Urinary bladder (tissue), 4 donors: ENCODE data around the gene RBM22. TPM values are rescaled to one million over a fixed set of nuclear protein-coding genes. Genes with fewer than 3 reads are reported as not detected.

Experiments
- DNase-seq: peaks from one replicate; pipeline ENCODE4 v3.0.0-alpha.2; 2015; ENCODE audit errors: extremely low spot score
- H3K27ac ChIP-seq: one replicate; pipeline ENCODE4 v1.5.1; 2013; ENCODE audit warnings: low read depth, mild to moderate bottlenecking, moderate library complexity
- H3K36me3 ChIP-seq: one replicate; pipeline ENCODE4 v1.6.1; 2013; ENCODE audit warnings: mild to moderate bottlenecking, moderate library complexity; ENCODE audit not compliant: insufficient read depth
- H3K4me1 ChIP-seq: one replicate; pipeline ENCODE4 v1.6.1; 2013; ENCODE audit warnings: mild to moderate bottlenecking, moderate library complexity; ENCODE audit not compliant: insufficient read depth
- H3K4me3 ChIP-seq: one replicate; pipeline ENCODE4 v1.5.1; 2013; ENCODE audit warnings: low read depth, low read length
- WGBS: extraction: QIAGEN DNeasy Blood & Tissue Kit; methylation state at CpG from one replicate; pipeline ENCODE4 v1.1.7; 2013; 5-methylcytosine and 5-hydroxymethylcytosine counted together
- polyA plus RNA-seq: library from polyadenylated mRNA; stranded (reverse); fragments of 200-250 nt; gene quantifications from one replicate; pipeline ENCODE4 v1.2.3, GENCODE V29; 2013
- total RNA-seq: library from RNA; depleted of rRNA; stranded (reverse); fragments of >200 nt; gene quantifications from one replicate; pipeline ENCODE4 v1.2.3, GENCODE V29; 2014
- donor health status: healthy with polysubstance abuse.
- donor health status: healthy.

RBM22 gene
- total and polyA plus RNA-seq, 2 donors: 28.3 to 31.1 TPM

GRCh38 chr5:150700246-150700593, 642 bp downstream of the RBM22 start:
- peak overlapping the region; percentile 95 for H3K4me3 ChIP-seq
- peaks cover 1% of the 10 kb centered on the region for H3K4me1 ChIP-seq
- peaks cover 5% of the 10 kb centered on the region for H3K36me3 ChIP-seq
- 2% methylated on average over 15 of the region's 15 CpGs for WGBS
- peak overlapping the region; percentile 98 for H3K27ac ChIP-seq
- no peak for DNase-seq

GRCh38 chr5:150694612-150695011, 6.2 kb downstream of the RBM22 start:
- WGBS: 74% methylated on average over 3 of the region's 3 CpGs
- Histone ChIP-seq H3K4me1 (peaks cover 1% of the 10 kb centered on the region), H3K27ac (no peak overlapping the region), H3K4me3 (no peak overlapping the region), H3K36me3 (peaks cover 14% of the 10 kb centered on the region)
- no peak for DNase-seq

- Histone ChIP-seq H3K27ac (no peak overlapping the region), H3K36me3 (peaks cover 9% of the 10 kb centered on the region), H3K4me1 (no peaks in the 10 kb centered on the region), H3K4me3 (no peak overlapping the region)
- WGBS: 87% methylated on average over 3 of the region's 3 CpGs
- no peak for DNase-seq
These were observed 8.6 kb downstream of the RBM22 start for GRCh38 chr5:150692276-150692675.

GRCh38 chr5:150690760-150691159, 10.1 kb downstream of the RBM22 start:
- DNase-seq: no peak

GRCh38 chr5:150689120-150689519, 11.7 kb downstream of the RBM22 start:
- Histone ChIP-seq H3K27ac (no peak overlapping the region), H3K4me1 (no peaks in the 10 kb centered on the region), H3K36me3 (peaks cover 9% of the 10 kb centered on the region), H3K4me3 (no peak overlapping the region)
- 79% methylated on average over 1 of the region's 1 CpG for WGBS
- DNase-seq: no peak

More at GRCh38 chr5:150690760-150691159, 10.1 kb downstream of the RBM22 start:
- no peak overlapping the region for H3K27ac ChIP-seq
- H3K36me3 ChIP-seq: peaks cover 9% of the 10 kb centered on the region
- no peaks in the 10 kb centered on the region for H3K4me1 ChIP-seq
- WGBS: 70% methylated on average over 6 of the region's 6 CpGs
- no peak overlapping the region for H3K4me3 ChIP-seq

- Histone ChIP-seq H3K36me3 (no peaks in the 10 kb centered on the region), H3K27ac (no peak overlapping the region), H3K4me1 (no peaks in the 10 kb centered on the region), H3K4me3 (no peak overlapping the region)
- no peak for DNase-seq
- 95% methylated on average over 9 of the region's 9 CpGs for WGBS
These were observed 24.3 kb downstream of the RBM22 start for GRCh38 chr5:150676578-150676977.

GRCh38 chr5:150675069-150675468, 25.8 kb downstream of the RBM22 start:
- no peak for DNase-seq
- Histone ChIP-seq H3K4me1 (no peaks in the 10 kb centered on the region), H3K36me3 (no peaks in the 10 kb centered on the region), H3K27ac (no peak overlapping the region), H3K4me3 (no peak overlapping the region)
- WGBS: 89% methylated on average over 6 of the region's 6 CpGs

- Histone ChIP-seq H3K4me1 (no peaks in the 10 kb centered on the region), H3K36me3 (no peaks in the 10 kb centered on the region), H3K4me3 (no peak overlapping the region), H3K27ac (peak overlapping the region; percentile 56)
- WGBS: 55% methylated on average over 4 of the region's 4 CpGs
- DNase-seq: no peak
These were observed 26.5 kb downstream of the RBM22 start for GRCh38 chr5:150674341-150674821.

GRCh38 chr5:150672884-150673275, 28.0 kb downstream of the RBM22 start:
- H3K27ac ChIP-seq: no peak overlapping the region
- no peak for DNase-seq
- no peak overlapping the region for H3K4me3 ChIP-seq
- no peaks in the 10 kb centered on the region for H3K36me3 ChIP-seq
- WGBS: 79% methylated on average over 7 of the region's 7 CpGs
- no peaks in the 10 kb centered on the region for H3K4me1 ChIP-seq

- Histone ChIP-seq H3K4me1 (no peaks in the 10 kb centered on the region), H3K4me3 (peak overlapping the region; percentile 43), H3K36me3 (no peaks in the 10 kb centered on the region), H3K27ac (no peak overlapping the region)
- 4% methylated on average over 38 of the region's 38 CpGs for WGBS
- no peak for DNase-seq
These were observed 28.5 kb downstream of the RBM22 start for GRCh38 chr5:150672237-150672883.

GRCh38 chr5:150671509-150672236, 29.2 kb downstream of the RBM22 start:
- 5% methylated on average over 51 of the region's 51 CpGs for WGBS
- no peaks in the 10 kb centered on the region for H3K4me1 ChIP-seq
- peak overlapping the region; percentile 43 for H3K4me3 ChIP-seq
- DNase-seq: no peak
- no peak overlapping the region for H3K27ac ChIP-seq
- H3K36me3 ChIP-seq: no peaks in the 10 kb centered on the region

- 44% methylated on average over 2 of the region's 2 CpGs for WGBS
- Histone ChIP-seq H3K4me3 (no peak overlapping the region), H3K36me3 (no peaks in the 10 kb centered on the region), H3K27ac (no peak overlapping the region), H3K4me1 (no peaks in the 10 kb centered on the region)
- no peak for DNase-seq
These were observed 29.9 kb downstream of the RBM22 start for GRCh38 chr5:150670948-150671310.

GRCh38 chr5:150670275-150670947, 30.5 kb downstream of the RBM22 start:
- H3K27ac ChIP-seq: no peak overlapping the region
- no peaks in the 10 kb centered on the region for H3K4me1 ChIP-seq
- H3K4me3 ChIP-seq: no peak overlapping the region
- WGBS: 74% methylated on average over 14 of the region's 14 CpGs
- H3K36me3 ChIP-seq: no peaks in the 10 kb centered on the region
- no peak for DNase-seq

- H3K4me3 ChIP-seq: no peak overlapping the region
- 58% methylated on average over 12 of the region's 12 CpGs for WGBS
- H3K27ac ChIP-seq: no peak overlapping the region
- no peaks in the 10 kb centered on the region for H3K4me1 ChIP-seq
- no peak for DNase-seq
- H3K36me3 ChIP-seq: no peaks in the 10 kb centered on the region
These were observed 35.8 kb downstream of the RBM22 start for GRCh38 chr5:150665044-150665443.
